Hematopoietic multipotent progenitor cell treated with erythropoietin and hydrocortisone succinate and interleukin-3 and kit ligand, for 8 days (in vitro differentiated cells): ENCODE results near the gene TAMM41.
"Not testable (repeated sequence)": the region's sequence is repeated elsewhere in the genome, so short reads cannot be mapped to it uniquely, and the experiment has no call there.

Source experiments
- DNase-seq: peaks from one replicate; pipeline ENCODE4 v3.0.0-alpha.2; 2015

Gene TAMM41

DNA sequence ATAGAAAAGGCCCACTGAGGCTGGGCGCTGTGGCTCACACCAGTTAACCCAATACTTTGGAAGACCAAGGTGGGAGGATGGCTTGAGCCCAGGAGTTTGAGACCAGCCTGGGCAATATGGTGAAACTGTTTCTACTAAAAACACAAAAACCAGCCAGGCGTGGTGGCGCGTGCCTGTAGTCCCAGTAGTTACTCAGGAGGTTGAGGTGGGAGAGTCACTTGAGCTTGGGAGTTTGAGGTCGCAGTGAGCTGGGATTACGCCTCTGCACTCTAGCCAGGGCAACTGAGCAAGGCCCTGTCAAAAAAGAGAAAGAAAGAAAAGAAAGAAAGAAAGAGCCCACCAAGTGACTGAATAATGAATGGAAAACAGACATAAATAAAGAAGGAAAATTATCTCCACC is 32.0 kb downstream of the TAMM41 start:
- no peak for DNase-seq

DNA sequence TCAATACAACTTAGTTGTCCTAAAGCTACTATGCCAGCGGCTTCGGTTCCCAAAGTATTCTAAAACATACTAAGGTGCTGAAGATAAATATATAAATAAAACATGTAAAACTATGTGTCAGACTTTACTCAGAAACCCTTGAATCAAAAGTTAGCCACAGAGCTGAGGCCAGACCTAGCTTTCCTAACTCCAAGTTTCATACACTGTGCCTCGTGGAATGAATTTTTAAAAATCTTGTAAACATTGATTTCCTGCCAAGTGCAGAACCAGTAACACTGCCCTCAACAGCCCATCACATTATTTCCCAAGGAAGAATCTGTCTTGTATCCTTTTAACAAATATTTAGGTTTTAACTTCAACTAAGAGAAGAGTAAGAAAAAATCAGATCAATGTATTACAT is 36.4 kb downstream of the TAMM41 start:
- no peak for DNase-seq

DNA sequence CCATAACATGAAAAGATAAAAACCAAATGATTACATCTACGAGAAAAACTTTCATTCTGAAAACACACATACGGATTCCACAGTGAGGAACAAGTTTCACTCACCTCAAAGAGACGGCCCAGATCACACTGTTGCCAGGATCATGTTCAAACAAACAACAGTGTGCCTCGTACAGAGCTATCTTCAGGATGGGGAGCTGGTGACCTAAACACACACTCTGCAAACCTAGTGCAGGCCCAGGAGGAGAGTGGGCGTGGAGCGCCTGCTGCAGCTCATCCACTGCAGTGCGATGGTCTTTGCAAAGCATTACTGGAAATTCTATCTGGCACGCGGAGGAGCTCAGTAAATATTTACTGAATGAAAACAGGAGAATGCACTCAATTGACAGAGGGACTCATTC is 38.5 kb downstream of the TAMM41 start:
- DNase-seq: no peak

DNA sequence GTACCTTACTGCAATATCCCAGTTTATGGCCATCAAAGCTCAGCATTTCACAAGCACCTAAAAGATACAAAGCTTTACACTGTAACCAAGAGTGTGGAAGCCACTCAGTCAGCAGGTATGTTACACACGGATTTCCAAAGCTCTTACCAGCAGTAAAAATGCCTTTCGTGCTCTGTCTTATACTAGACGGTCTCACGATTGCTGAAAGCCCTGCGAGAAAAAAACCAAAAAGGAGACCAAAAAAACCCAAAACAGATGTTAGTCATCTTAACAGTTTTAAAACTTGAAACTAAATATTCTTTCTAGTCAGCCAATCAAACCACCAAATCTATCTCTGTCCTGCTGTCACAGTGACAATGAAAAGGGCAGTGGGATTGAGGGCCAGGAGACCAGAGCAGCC is 39.0 kb downstream of the TAMM41 start:
- no peak for DNase-seq

DNA sequence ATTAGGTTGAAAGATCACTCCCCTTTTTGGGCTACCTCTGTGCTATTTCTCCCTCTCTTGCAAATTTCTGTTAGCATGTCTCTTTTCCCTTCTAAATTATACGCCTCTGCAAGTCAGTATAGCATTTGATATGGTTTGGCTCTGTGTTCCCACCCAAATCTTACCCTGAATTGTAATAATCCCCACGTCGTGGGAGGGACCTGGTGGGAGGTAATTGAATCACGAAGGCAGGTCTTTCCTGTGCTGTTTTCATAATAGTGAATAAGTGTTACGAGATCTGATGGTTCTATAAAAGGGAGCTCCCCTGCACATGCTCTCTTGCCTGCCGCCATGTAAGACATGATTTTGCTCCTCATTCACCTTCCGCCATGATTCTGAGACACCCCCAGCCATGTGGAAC is 41.0 kb downstream of the TAMM41 start:
- no peak for DNase-seq

DNA sequence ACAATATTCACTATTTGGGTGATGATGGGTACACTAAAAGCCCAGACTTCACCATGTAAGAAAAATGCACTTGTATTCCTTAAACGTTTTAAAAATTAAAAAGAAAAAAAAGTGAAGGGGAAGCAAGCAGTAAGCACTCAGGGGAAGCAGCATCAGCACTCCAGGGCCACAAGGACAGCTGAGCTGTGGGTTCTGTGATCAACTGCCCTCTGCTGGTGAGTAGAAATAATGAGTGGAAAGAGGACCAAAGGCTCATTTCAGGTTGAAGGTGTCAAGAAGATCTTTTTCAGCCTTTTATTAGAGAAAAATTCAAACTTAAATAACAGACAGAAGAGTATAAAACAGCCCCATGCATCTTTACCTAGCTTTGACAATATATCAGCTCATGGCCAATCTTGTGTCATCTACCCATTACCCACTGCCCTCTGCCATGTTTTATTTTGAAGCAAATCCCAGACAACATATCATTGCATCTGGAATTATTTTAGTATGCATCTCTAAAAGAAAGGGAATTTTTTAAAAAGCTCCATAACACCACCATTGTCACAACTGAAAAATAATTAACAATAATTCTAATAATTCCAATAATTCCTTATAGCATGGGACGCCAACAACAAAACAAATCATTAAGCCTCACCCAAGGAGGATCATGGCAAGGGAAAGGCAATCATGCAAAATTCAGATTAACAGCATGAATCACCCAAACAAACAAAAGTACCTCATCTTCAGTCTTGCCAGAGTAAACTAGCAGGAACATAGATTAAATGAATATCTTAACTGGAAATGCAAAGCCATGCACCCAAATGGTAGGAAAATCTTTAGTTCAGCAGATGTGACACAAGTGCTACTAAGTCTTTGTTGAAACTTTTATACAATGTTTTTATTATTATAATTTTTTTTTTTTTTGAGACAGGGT is 42.5 kb downstream of the TAMM41 start:
- DNase-seq: peak; percentile 70

DNA sequence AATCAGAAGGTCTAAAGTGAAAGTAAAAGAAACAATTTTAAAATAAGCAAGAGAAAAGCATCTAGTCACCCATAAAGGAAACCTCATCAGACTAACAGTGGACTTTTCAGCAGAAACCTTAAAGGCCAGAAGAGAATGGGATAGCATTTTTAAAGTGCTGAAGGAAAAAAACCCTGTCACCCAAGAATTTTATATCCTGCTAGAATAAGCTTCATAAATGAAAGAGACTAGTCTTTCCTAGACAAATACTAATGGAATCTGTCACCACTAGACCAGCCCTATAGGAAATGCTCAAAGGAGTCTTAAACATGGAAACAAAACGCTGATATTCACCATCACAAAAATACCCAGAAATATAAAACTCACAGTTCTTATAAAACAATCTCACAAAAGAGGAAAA is 46.9 kb downstream of the TAMM41 start:
- no peak for DNase-seq

DNA sequence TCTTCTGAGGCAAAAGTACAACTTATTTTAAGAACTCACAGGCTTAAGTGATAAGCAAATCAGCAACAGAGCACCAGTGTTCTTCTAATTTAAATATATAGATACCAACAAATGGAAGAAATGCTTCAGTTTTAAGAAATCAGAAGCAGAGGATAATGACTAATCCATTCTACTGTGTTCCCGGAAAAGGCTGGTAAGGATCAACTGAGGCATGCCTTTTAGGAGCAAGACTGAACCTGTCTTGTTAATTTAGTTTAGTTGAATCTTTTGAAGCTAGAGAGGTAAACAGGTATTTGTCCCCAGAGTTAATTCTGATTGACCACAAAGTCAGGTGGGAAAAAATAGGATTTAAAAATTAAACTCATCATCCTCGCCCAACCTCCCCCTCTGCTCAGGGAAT is 51.8 kb downstream of the TAMM41 start:
- DNase-seq: no peak

DNA sequence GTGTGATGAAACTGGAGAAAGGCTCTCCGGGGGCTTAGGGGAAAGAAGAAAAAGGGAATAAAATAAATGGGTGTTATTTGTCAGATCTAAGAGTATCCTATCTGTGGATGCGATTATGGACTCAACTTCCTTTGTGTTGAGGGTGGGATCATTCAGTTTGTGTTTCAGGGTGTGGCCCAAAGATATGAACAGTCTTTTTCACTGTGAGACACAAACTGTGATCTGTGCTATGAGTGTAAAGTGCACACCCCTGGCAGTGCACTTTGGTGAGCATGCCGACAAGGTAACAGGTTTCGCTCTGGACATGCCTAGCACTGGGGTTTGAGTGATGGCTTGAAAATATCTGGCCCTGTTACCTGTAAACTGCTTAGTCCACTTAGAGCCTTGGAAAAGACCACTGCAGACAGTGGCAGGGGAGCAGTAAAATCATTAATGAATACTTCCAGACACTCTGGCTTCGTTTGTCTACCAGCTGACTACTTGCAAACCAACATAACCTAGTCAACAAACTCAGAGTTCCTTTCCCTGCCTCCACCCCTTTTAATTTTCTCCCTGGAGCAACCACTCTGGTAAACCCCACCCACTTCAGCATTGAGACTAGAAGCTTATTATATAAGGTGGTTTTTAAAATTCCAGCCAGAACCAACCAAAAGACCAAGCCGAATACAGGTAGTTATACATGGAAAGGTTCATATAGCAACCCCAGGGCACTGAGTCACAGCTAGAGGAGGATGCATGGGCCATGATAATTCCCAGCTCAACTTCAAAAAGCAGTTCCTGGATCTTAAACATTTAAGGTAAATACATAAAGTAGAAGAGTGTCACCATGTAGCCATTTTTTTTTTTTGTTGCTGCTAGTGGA is 55.1 kb downstream of the TAMM41 start:
- peak; percentile 32 for DNase-seq

DNA sequence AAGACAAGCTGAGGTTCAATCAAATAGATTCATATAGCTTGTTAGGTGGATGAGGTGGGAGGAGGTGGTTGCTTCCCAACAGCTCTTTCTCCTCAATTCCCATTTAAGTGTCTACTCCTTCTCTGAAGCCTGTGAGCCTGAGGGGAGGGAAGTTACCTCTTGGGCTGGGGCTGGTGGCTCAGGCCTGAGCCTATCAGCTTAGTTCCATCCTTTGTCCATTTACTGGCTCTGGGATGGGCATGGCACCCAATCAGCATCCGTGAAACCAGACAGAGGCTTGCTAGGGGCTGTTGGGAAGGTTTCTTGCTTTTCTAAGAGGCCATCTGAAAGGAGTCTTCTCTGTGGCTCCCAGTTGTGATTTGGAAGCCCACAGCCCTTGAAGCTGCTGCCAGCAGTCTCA is 57.3 kb downstream of the TAMM41 start:
- no peak for DNase-seq

DNA sequence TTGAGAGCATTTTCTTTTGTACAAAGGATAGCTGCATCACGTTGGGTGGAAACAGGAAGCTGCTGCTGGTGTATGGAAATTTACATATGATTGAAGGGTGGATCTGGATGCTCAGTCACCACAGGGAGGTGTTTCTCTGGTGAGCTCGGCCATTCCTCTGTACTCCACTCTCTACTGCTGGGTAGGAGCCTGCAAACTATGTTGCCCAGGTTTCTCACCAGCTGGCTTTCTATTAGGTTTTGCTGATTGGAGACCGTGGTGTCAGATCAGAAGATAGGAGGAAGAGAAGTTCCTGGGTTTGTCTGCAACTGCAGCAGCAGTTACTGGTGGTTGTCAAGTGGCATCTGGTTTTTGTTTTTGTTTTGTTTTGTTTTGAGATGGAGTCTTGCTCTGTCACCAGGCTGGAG is 61.7 kb downstream of the TAMM41 start:
- no peak for DNase-seq

DNA sequence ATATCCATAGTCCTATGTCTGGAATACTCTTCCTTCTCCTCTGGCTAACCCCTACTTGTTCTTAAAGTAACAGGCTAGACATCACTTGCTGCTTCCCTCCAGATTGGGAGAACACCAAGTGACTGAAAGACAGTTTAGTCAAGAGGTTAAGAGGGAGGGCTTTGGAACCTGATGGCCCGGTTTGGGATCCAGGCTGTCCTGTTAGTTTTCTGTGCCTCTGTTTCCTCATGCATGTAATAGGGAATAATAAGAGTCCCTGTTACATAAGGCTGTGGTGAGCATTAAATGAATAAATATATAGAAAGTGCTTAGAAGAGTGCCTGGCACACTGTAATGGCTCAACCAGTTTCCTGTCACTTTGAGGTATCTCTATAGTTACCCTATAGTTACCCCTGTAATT is 66.3 kb downstream of the TAMM41 start:
- DNase-seq: no peak

DNA sequence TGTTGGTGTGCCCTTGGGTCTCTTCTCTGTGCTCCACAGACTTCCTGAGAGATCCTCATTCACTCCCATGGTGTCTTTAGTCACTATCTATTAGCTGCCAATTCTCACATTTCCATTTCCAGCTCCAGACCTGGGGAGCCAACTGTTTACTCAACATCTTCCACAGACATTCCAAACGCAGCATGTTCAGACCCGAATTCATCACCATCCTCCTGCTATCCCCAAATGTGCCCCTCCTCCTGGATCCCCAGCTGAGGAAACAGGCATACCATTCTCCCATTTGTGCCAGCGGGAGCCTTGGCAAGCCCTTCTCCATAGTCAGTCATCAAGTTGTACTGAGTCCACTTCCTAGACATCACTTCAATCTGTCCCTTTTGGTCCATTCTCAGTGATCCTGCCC is 67.1 kb downstream of the TAMM41 start:
- no peak for DNase-seq

DNA sequence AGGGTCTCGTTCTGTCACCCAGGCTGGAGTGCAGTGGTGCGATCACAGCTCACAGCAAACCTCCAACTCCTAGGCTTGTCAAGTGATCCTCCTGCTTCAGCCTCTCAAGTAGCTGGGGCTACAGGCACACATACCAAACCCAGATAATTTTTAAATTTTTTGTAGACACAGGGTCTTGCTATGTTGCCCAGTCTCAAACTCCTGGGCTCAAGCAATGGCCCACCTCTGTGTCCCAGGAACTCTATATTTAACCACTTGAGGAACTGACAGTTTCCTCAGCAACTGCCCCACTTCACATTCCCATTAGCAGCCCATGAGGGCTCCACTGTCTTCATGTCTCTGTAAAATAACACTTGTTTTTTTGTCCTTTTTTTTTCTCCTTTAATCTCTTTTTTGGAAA is 68.4 kb downstream of the TAMM41 start:
- no peak for DNase-seq

DNA sequence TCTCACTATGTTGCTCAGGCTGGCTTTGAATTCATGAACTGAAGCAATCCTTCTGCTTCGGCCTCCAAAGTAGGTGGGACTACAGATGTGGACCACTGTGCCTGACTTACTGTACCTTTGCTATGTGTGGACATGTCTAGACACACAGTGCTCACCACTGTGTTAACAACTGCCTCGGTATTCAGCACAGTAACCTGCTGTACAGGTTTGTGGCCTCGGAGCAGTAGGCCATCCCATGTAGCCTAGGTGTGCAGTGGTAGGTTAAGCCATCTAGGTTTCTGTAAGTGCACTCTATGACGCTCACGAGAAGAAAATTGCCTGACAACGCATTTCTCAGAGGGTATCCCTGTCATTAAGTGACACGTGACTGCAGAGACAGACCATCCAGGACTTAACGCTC is 70.3 kb downstream of the TAMM41 start:
- DNase-seq: no peak

DNA sequence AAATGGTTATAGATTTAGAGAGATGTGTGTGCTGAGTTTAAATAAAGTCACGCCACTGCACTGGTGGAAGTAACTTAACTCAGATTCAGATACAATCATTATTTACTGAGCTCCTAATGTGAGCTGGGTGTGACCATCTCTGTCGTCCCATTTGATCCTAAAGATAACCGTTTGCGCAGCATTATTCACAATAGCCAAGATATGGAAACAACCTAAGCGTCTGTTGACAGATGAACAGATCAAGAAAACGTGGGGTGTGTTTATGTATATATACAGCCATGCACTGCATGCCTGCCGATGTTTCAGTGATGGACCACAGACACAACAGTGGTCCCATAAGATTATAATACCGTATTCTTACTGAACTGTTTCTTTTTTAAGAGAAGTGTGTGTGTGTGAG is 71.2 kb downstream of the TAMM41 start:
- DNase-seq: no peak

DNA sequence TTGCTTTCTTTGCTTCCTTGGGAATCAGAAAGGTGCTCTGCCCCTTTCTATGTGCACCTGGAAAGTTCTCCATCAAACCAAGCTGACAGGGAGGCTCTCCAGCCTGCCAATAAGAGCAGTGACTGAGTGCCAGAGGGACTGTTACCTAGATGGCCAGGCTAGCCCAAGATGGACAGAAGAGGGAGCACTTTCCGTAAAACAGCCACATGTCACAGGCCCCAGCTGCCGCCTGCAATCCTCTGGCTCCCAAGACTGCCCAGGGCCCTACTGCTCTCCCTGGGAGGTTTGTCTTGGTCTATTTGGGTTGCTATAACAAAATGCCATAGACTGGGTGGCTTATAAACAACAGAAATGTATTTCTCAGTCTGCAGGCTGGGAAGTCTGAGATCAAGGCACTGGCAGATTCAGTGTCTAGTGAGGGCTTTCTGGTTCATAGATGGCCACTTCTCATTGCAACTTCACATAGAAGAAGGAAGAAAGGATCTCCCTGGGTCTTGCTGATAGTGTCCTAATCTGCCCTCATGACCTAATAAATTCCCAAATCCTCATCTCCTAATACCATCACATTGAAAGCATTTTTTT is 72.3 kb downstream of the TAMM41 start:
- peak; percentile 53 for DNase-seq

DNA sequence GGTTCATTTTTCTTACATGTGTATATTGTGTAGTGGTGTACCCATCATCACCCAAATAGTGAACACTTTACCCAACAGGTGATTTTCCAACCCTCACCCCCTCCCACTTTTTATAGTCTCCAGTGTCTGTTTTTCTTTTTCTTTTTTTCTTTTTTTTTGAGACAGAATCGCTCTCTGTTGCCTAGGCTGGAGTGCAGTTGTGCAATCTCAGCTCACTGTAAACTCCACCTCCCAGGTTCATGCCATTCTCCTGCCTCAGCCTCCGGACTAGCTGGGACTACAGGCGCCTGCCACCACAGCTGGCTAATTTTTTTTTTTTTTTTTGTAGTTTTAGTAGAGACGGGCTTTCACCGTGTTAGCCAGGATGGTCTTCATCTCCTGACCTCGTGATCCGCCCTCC is 74.8 kb downstream of the TAMM41 start:
- DNase-seq: not testable (repeated sequence)

DNA sequence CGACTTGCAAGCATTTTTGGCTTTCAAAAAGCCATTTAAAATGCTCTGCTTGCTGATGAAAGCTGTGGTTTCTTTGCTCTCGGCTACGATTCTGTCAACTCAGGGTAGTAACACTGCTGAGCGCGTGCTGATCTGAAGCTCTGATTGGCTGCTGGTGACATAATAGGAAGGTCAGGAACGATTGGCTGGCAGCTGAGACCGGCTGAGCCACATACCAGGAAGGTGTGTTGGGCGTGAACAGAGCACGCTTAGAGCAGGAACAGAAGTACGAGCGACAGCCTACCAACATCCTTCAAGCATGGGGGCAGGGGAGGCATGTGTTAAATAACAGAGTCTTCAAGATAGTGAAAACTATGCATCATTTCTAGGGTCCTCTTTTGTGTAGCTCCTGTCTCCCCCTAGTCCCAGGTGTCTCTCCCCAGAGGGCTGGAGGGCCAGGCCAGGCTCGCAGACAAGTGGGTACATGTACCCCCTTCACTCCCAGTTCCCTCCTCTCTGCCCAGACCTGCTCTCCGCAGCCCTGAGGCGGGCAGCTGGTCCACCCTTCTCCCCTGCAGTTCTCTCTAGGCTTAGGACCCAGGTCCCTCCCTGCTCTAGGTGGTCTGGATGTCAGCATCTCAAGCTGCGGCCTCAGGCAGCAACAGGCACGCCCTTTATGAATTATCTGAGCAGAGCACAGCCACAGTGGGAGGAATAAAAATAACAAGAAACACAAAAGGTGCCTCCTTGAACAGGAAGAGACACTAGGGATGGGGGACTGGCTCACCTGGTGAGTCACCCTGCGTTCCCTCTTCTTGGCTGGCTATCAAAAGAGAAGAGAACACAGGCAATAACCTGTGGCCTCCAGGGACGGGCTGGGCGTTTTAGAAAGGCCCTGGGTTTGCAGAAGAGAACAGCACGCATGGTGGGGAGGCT is 76.0 kb downstream of the TAMM41 start:
- DNase-seq: peak; percentile 83

DNA sequence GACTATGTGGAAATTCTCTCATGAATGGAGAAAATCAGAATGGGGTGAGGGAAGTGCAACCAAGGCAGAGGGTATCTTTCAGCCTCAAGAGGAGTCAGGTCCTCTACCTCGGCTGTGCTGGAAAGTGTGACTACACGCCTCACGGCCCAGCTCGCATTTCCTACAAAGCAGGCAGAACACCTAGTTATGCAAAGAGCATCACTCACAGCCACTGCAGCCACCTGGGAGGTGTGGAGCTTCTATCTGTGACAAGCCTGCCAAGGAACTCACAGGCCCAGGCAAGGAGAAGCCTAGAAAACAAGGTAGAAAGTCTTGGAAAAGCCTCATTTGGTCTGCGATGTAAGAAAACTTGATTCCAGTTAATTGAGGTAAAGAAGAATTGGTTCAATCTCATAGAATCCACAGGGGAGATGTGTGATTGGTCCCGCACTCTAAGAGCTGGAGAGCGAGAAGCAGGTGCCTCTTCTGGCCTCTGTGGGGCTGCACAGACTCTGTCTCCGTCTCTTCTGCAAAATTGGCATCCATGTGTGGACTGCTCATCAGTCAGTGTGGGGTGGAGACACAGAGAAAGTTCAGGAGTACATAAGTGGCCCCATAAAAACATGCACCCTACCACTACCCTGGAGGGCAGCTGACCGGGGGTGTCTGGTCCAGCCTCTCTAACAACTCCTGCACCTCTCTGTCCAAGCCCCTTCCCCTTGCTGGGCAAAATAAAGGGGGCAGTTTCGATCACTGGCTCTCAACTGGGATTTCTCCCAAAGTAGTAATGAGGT is 76.8 kb downstream of the TAMM41 start:
- DNase-seq: no peak

DNA sequence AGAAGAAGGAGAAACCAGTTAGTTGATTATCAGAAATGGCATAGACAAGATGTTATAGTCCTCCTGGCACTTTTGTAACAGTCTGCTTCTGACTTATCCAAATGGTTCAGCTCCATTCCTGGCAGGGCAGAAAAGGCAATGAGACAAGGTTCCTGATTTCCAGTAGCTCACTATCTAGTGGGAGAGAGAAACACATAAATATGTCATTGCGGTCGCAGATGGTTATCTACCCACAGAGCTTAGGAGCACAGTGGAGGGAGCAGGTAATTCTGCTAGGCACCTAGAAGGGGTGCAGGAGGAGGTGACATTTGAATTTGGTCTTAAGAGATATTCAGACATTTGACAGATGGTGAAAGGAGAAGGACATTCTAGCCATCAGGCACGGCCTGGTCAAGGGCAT is 78.1 kb downstream of the TAMM41 start:
- no peak for DNase-seq

DNA sequence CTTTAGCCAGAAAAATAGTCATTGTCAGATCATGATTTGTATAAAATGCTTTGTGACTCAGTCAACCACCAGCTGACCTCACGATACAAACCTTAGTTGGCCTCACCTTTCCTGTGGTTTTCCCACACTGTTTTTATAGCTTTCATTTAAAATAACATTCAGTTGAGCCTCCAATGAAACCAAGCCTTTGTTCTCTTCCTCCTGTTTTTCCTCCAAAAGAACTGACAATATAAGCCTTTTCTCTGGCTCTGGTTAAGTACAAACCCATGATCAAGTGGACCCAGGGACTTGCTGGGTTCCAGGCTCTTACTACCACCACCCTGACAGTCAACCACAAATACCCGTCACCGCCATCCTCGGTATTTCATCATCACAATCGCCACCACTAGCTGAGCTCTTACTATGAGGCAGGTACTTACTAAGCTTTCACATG is 81.7 kb downstream of the TAMM41 start:
- no peak for DNase-seq
